HG03439 (cell line): Measurements from ENCODE around the gene HIC1.

Source experiments
- ATAC-seq: cut with Tn5 transposase; IDR thresholded peaks from one replicate; pipeline ENCODE4 v1.9.1; 2021; ENCODE audit warnings: mild to moderate bottlenecking, moderate library complexity; ENCODE audit not compliant: unreplicated experiment

Gene HIC1

DNA sequence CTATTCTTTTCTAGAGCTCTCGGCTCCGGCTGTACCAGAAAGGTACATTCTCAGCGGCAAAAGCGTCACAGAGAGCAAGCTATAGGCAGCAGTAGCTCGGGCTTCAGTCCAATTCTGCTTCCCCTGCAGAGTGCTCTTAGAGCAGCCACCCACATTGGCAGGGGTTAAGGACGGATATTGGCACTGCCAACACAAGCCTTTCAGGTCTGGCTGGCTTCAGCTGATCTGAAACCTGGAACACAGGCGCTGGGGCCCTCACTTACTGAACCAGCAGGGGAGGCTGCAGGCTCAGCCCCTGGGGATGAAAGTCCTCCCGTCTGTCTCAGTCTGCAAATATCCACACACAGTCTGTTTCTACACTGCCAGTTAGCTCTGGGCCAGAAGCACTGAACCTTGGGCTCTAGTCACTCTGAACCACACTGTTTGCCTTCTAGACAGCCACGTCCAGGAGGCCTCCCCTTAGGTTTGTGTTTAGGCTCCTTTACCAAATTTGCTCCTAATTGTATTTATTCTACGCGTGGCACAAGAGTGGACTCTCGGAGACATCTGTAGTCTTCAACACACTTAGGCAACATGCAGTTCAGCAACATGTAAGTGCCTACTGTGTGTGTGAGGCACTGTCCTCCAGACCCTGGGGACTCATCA is 40.1 kb downstream of the HIC1 start:
- ATAC-seq: no peak

DNA sequence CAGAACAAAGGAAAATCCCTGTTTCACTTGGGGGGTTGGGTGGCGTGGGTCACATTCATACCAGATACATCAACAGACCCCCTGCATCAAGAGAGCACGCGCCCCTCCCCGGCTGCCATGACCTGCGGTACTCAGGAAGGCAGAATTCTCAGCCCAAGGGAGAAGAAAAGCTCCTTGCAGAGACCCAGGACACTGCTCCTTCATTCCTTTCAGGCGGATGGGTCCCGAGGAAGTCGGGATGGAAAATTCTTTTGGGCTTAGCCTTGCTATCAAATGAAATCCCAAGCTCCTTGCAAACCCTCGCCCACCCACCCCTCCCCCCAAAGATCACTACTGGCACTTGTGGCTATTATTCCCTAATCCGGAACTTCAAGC is 40.6 kb downstream of the HIC1 start:
- ATAC-seq: no peak

DNA sequence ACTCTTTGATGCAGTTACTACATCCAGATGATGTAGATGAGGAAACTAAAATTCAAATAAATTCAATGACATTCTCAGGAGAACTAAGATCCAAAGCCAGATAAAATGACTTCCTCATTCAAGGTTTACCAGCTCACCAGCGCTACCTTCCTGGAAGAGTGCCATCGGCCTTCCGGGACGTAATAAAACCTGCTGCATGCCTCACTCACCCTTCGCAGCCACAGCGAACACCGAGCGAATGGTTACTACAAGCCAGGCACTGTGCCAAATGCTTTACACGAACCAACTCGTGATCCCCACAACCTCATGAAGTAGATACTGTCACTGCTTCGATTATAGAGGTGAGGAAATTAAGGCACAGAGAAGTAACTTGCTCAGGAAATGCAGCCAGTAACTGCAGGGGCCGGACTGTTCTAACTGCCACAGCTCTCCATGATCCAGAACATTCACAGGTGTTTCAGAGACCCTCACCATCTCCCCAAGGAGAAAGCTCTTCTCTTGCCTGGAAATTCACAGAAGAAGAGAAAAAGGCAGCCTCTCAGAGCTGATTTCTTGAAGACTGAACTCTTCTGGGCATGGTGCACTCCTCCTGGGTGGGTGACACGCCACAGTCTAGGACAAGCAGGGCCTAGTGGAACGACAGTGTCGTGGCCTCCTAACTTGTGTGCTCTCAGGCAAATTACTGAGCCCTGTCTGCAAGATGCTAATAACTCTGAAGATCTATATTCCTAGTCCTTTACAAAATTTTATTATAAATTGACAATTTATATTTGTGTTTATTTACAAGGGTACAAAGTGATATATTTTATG is 46.8 kb downstream of the HIC1 start:
- no peak for ATAC-seq

GRCh38 chr17:2102931-2103809 is 48.3 kb downstream of the HIC1 start:
- ATAC-seq: no peak

- ATAC-seq: no peak
Measured at GRCh38 chr17:2105663-2106062, 50.8 kb downstream of the HIC1 start.

DNA sequence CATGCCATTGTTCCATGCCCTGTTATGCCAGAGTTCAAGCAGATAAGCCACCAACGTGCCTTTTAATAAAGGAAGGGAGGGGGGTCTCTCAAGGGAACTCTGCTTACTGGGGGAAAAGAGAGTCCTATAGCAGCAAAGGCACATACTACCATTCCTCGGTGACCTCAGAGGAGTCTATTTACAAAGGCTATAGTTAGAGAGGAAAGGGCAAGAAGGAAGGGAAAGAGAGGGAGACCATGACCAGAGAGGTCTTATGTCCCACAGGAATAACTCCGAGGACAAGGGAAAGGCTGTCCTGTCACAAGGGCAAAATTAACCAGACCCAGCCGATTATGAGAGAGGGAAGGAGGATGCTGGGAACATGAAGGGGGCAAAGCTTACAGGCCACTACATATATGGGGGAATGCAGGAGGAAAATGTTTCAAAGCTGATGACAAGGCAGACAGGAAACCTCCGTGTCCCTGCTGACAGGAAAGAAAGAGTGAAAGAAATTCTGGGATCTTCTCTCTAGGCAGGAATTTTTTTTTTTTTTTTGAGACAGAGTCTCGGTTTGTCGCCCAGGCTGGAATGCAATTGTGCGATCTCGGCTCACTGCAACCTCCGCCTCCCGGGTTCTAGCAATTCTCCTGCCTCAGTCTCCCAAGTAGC is 51.5 kb downstream of the HIC1 start:
- no peak for ATAC-seq

GRCh38 chr17:2107050-2107449 is 52.1 kb downstream of the HIC1 start:
- no peak for ATAC-seq

DNA sequence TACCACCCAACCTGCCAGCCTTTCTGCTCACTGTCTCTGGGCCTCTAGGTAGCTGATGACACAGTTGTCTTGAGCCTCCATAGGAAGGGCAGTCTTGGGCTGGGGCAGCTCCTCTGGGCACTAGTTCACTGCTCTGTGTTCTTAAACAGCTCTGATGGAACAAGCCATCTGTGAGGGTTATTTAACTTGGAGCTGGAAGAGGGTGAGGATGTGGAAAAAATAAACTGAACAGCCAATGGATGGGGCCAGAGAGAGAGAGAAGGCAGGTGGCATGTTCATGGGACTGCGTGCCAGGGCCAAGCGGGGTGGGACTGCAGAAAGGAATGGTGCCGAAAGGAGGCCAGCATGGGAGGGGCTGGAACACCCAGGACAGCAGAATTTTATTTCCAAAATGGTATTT is 52.6 kb downstream of the HIC1 start:
- no peak for ATAC-seq

DNA sequence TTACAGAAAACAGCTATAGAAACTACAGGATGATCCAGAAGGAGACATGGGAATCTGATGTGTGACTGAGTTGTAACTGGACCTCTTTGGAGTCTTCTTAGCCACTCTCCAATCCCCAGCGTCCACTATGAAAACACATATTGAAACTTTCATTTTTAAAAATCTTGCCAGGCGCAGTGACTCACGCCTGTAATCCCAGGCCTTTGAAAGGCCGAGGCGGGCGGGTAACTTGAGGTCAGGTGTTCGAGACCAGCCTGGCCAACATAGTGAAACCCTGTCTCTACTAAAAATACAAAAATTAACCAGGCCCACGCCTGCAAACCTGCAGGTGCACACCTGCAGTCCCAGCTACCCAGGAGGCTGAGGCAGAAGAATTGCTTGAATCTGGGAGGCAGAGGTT is 53.3 kb downstream of the HIC1 start:
- ATAC-seq: no peak

DNA sequence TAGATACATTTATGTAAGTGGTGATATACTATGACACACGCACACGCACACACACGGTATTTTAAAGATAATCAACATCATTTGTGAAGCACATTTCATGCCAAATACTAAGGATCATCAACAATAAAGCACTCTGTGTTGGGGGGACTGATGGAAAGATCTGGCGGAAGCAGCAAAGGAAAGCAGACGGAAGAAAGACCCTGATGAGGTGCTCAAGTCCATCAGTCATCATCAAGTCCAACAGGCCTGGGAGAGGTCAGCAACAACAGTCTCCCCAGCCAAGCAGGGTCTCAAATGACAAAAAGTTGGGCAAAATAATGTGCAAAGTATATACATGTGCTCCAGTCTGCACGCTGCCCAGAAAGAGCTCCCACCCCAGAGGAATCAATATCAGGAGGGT is 55.5 kb downstream of the HIC1 start:
- no peak for ATAC-seq

DNA sequence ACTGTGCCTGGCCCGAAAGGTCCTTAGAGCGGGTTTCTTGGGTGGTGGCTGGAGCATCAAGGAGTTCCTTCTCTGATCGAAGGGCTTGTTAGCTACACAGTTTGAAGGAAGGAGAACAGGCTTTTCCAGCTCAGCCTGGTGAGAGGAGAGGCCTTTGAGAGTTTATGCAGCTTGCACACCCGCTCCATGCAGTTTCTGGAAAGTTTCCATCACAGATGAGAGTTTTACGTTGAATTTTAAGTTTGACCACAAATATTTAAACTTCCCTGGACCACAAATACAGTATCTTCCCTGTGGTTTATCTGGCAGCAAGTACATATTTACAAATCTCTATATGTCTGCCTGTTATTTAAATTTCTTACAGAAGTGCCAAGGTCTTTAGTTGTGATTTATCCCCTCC is 56.8 kb downstream of the HIC1 start:
- no peak for ATAC-seq
